HL-60 (cell line): Measurements from ENCODE around the gene KRTAP10-2.

Source experiments
- DNase-seq, 2 experiments: peaks; one replicate each; pipeline ENCODE4 v3.0.0-alpha.2; 2010 to 2020; ENCODE audit warnings: low read depth in 1 of 2, low spot score in 1 of 2
- H3K27ac ChIP-seq: fragments of 250-450 bp; sonication (Bioruptor Pico); replicated peaks from 2 replicates; pipeline ENCODE4 v1.5.1; 2020; ENCODE audit warnings: mild to moderate bottlenecking, moderate library complexity
- H3K27me3 ChIP-seq: fragments of 250-450 bp; sonication (Bioruptor Pico); 2 replicates; pipeline ENCODE4 v1.5.1; 2021; ENCODE audit warnings: mild to moderate bottlenecking, moderate library complexity; ENCODE audit not compliant: insufficient read depth, poor library complexity, severe bottlenecking
- H3K4me3 ChIP-seq: replicated peaks from 2 replicates; pipeline ENCODE4 v1.5.1; 2011; ENCODE audit warnings: mild to moderate bottlenecking, control low read depth, low read length; ENCODE audit not compliant: insufficient read depth
- GABPA ChIP-seq: IDR thresholded peaks from 2 replicates; pipeline ENCODE4 v1.6.1; 2012; ENCODE audit warnings: low read depth
- POLR2AphosphoS5 ChIP-seq: IDR thresholded peaks from 2 replicates; pipeline ENCODE4 v1.6.1; 2012; ENCODE audit warnings: low read depth
- SPI1 ChIP-seq: IDR thresholded peaks from 2 replicates; pipeline ENCODE4 v1.6.1; 2012; ENCODE audit warnings: low read depth, mild to moderate bottlenecking, borderline replicate concordance
- TF ChIP-seq, protein P1 (sequence below): IDR thresholded peaks from one replicate; pipeline ENCODE4 v1.5.1; 2011; ENCODE audit warnings: low read length, control low read depth, inconsistent platforms; ENCODE audit not compliant: insufficient read depth
- TF ChIP-seq, protein P2 (sequence below): IDR thresholded peaks from 2 replicates; pipeline ENCODE4 v1.6.1; 2012; ENCODE audit warnings: low read depth; ENCODE audit not compliant: insufficient replicate concordance

Gene KRTAP10-2

DNA sequence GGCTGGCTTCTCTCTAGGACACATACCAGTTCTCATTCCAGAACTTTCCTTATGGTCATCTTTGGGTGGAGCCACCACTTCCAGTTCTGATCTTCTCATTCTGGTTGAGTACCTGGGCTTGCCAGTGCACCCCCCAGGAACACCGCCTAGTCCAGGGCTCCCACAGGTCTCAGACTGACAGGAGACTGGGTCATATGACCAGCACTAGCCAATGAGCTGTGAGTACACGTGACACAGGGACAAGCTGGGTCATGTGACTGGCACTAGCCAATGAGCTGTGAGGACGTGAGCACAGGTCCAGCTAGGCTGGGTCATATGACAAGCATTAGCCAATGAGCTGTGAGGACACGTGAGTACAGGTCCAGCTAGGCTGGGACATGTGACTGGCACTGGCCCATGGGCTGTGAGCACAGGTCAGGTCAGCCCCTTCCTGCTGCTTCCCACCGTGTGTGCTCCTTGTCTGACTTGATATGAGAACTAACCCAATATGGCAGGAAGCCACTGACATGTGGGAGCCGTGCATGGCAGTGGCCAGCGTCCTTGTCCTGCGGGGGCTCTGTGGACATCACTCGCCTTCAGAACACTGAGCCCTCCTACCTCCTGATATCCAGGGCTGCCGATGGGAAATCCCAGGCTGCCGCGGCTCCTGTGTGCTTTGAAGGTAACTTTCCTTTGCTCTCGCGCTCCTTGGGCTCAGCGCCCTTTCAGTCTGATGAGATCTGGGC lies 34.0 kb downstream of the KRTAP10-2 start:
- H3K27me3 ChIP-seq = no peaks in the 10 kb centered on the region
- TF ChIP-seq, protein P1, sequence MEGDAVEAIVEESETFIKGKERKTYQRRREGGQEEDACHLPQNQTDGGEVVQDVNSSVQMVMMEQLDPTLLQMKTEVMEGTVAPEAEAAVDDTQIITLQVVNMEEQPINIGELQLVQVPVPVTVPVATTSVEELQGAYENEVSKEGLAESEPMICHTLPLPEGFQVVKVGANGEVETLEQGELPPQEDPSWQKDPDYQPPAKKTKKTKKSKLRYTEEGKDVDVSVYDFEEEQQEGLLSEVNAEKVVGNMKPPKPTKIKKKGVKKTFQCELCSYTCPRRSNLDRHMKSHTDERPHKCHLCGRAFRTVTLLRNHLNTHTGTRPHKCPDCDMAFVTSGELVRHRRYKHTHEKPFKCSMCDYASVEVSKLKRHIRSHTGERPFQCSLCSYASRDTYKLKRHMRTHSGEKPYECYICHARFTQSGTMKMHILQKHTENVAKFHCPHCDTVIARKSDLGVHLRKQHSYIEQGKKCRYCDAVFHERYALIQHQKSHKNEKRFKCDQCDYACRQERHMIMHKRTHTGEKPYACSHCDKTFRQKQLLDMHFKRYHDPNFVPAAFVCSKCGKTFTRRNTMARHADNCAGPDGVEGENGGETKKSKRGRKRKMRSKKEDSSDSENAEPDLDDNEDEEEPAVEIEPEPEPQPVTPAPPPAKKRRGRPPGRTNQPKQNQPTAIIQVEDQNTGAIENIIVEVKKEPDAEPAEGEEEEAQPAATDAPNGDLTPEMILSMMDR = no peak
- no peak for TF ChIP-seq GABPA
- TF ChIP-seq, protein P2, sequence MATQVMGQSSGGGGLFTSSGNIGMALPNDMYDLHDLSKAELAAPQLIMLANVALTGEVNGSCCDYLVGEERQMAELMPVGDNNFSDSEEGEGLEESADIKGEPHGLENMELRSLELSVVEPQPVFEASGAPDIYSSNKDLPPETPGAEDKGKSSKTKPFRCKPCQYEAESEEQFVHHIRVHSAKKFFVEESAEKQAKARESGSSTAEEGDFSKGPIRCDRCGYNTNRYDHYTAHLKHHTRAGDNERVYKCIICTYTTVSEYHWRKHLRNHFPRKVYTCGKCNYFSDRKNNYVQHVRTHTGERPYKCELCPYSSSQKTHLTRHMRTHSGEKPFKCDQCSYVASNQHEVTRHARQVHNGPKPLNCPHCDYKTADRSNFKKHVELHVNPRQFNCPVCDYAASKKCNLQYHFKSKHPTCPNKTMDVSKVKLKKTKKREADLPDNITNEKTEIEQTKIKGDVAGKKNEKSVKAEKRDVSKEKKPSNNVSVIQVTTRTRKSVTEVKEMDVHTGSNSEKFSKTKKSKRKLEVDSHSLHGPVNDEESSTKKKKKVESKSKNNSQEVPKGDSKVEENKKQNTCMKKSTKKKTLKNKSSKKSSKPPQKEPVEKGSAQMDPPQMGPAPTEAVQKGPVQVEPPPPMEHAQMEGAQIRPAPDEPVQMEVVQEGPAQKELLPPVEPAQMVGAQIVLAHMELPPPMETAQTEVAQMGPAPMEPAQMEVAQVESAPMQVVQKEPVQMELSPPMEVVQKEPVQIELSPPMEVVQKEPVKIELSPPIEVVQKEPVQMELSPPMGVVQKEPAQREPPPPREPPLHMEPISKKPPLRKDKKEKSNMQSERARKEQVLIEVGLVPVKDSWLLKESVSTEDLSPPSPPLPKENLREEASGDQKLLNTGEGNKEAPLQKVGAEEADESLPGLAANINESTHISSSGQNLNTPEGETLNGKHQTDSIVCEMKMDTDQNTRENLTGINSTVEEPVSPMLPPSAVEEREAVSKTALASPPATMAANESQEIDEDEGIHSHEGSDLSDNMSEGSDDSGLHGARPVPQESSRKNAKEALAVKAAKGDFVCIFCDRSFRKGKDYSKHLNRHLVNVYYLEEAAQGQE = no peak
- no peak overlapping the region for H3K4me3 ChIP-seq
- no peak for DNase-seq
- H3K27ac ChIP-seq = no peak overlapping the region

DNA sequence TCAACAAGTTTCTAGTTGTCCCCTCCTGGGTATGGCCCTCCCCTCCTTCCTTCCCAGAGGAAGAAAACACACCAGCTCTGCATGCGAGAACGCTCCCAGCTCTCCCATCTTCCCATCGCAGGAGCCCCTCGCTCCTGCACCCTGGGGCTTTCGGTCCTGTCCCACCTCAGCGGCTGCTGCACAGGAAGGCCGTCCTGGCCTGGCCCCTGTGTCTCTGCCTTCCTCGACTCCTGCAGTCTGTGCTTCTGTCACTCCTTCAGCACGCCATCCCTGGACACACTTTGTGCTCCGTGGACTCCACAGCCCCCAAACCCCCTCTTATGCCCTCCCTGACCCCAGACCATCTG lies 34.5 kb downstream of the KRTAP10-2 start:
- Histone ChIP-seq H3K27ac (no peak overlapping the region), H3K27me3 (no peaks in the 10 kb centered on the region), H3K4me3 (no peak overlapping the region)
- TF ChIP-seq, protein P2 = no peak
- TF ChIP-seq GABPA = no peak
- TF ChIP-seq POLR2AphosphoS5 = no peak
- TF ChIP-seq SPI1 = no peak
- TF ChIP-seq, protein P1 = no peak
- no peak for DNase-seq

GRCh38 chr21:44516342-44516741 lies 35.0 kb downstream of the KRTAP10-2 start:
- no peaks in the 10 kb centered on the region for H3K27me3 ChIP-seq

More at GRCh38 chr21:44516342-44516741, 35.0 kb downstream of the KRTAP10-2 start:
- TF ChIP-seq, protein P1 = no peak
- TF ChIP-seq SPI1 = no peak
- Histone ChIP-seq H3K27ac (no peak overlapping the region), H3K4me3 (no peak overlapping the region)
- no peak for DNase-seq
